GM18507 (cell line): ENCODE data around the gene GRIN2C.
"Not testable (repeated sequence)": the region's sequence is repeated elsewhere in the genome, so short reads cannot be mapped to it uniquely, and the experiment has no call there.

ENCODE experiments used
- DNase-seq: peaks from one replicate; pipeline ENCODE4 v3.0.0; 2011; ENCODE audit warnings: low read depth; ENCODE audit not compliant: insufficient read length; ENCODE audit errors: extremely low spot score
- FAIRE-seq: peaks from 2 replicates; lab custom pipeline; 2011; peaks lifted over from hg19 to GRCh38; lab: Jason Lieb, UNC

Gene GRIN2C

DNA sequence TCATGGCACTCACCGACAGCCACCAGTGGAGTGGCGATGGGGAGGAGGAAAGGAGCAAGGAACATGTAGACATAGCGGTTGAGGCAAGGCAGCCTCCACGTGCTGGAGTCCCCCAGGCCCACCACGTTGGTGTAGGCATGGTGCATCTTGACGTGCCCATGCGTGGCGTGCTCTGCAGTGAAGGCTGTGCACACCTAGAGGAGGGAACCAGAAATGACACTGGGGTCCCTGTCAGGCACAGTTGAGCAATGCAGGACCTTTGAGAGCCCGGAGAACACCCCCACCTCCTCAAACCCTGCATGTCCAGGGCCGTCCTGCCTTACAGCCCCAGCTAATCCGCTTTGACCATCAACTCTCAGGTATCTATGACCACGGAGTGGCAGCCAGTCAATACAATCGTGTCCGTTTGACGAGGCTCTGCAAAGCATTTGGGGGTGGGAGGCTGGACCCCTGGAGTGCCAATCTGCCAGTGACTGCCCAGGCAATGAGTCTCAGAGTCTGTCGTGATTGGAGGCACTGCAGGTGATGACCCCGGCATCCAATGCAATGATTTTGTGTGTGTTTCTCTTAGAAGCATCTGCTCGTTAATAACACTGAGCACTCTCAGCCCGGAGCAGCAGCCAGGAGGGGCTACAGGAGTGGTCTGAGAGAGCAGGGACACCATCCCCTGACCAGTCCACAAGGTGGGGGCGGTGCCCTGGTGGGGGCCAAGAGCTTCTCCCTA lies 23.0 kb upstream of the GRIN2C start:
- FAIRE-seq (no peak), DNase-seq (no peak)

DNA sequence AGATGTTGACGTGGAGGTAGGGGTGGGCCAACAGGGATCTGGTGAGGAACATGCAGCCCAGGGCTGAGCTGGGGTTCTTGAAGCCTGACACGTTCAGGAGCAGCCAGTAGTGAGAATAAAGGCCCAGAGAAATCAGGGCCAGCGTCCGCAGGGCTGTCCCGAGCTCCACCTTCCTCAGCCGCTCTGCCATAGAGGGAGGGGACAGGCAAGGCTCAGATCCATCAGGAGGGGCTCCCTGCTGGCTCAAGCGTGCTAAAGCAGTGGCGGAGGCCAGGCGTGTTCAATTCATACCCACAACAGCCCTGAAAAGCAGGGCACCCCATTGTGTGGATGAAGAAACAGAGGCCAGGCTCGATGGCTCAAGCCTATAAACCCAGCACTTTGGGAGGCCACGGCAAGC lies 21.4 kb upstream of the GRIN2C start:
- FAIRE-seq: no peak
- DNase-seq: no peak

DNA sequence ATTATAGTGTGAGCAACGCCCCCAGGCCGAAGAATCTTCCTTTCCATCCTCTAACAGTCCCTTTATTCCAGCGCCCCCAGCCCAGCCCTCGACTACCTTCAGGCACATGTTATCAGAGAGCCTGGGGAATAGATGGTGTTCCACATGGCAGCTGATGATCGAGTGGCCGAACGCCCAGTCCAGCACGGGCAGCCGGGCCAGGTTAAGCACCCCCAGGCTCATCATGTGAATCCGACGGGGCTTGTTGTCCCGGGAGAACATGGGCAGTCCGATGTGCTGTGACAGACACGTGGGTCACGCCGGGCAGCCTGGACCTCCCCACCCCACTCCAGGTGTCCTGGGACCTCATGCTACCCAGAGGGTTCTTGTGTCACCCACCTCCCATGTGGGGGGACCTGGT lies 19.6 kb upstream of the GRIN2C start:
- no peak for DNase-seq
- no peak for FAIRE-seq

DNA sequence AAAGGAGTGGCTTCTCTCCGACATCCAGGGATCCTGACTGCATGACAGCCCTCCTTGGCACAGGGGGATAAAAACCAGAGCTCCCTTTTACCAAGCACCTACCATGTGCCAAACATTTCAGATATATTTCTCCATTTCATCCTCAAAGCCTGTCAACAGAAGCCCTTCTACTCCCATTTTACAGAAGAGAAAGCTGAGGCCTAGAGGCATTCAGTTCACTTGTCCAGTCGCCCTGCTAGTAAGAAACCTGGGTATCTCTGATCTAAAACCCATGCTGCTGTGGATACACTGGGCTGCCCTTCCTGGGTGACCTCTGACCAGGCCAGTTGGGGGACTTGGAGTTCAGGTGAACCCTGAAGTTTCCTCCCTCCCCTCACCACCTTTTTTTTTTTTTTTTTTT lies 19.0 kb upstream of the GRIN2C start:
- DNase-seq (no peak), FAIRE-seq (no peak)

DNA sequence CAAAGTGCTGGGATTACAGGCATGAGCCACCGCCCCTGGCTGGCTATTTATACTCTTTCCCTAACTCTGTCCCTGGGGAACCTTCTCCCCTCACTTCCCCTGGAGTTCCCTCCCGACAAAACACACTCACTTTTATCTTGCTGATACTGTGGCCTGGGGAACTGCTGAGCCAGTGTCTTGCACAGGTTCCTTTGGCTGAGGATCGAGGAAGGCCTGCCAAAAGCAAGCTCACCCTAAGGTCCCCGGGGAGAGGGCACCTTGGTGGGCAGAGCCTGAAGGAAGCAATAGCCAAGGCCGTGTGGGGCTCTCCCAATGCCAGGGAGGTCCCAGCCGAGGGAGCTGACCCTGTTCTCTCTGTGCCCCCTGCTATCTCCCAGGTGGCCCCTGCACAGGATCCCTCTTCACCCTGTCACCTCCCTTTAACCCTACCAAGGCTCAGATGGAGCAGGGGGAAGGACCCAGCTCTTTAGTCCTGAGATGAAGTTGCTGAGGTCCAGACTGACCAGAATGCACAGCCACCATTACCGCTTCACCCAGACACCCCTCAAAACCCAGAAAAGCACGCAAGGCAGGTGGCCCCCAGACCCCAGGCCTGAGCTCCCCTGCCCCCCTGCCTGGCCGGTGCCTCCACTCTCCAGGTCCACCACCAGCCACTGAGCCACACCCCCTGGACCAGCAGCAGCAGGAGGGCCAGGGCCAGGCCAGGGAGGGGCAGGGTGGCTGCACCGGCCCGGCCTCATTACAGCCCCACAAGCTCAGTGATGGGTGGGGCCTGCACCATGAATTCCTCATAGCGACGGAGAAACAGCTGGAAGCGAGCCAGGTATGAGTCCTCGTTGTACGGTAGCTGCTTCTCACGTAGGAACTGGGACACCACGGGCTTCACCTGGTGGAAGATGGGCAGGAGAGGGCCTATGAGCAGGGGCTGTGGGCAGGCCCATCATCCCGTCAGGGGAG lies 18.2 kb upstream of the GRIN2C start:
- FAIRE-seq (no peak), DNase-seq (no peak)

DNA sequence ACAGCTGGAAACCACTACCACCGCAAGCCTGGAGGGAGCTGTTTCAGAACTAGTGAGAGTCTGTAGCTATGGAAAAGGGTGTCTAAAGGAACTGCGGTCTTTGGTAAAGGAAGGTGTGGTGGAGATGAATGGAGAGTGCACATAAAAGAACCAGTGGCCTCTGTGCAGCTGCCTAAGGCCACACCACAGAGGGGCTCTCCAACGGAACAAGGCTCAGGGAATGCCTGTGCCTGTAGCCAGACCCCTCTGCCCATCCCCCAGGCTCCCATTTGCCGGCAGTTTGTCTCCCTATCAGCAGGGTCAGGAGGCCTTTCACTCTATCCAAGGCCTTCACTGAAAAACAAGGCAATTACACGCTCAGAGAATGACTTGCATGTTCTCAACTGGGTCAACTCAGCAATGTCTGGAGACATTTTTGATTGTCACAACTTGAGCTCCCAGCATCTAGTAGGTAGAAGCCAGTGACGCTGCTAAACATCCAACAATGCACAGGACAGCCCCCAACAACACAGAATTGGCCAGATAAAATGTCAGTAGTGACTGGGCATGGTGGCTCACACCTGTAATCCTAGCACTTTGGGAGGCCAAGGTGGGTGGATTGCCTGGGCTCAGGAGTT lies 16.4 kb upstream of the GRIN2C start:
- DNase-seq (no peak), FAIRE-seq (no peak)

DNA sequence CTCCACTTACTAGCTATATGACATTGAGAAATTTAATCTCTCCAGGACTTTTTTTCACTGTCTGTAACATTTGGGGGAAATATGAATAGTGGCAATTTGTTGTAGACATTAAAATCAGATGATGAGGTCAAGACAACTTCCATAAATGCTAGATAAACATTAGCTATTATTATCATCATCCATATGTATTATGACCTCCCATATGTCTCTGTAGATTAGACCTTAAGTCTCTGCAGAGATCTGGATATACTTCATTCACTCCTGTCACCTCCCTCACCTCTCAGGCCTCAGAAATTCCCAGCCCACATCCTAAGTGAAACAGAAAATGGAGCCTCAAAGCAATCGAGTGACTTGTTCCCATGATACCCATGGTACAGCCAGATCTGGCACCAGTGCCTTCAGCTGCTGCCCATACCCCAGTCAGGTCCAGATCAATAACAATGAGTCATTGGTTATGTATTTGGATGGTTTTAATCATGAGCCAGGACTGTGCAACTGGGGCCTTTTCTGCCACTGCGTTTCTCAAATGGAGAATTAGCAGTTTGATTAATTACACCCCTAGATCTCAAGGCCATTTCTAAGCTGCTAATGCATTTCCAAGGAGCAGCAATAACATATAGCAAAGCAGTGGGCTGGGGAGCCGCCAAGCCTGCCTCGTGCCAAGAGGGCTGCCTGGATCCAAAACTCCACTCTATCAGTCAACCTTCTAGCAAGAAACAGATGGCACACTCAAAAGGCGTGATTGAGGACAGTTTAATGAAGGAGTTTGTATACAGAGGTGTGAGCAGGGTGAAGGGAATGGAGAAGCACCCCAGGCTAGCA lies 15.7 kb upstream of the GRIN2C start:
- DNase-seq (no peak), FAIRE-seq (no peak)

DNA sequence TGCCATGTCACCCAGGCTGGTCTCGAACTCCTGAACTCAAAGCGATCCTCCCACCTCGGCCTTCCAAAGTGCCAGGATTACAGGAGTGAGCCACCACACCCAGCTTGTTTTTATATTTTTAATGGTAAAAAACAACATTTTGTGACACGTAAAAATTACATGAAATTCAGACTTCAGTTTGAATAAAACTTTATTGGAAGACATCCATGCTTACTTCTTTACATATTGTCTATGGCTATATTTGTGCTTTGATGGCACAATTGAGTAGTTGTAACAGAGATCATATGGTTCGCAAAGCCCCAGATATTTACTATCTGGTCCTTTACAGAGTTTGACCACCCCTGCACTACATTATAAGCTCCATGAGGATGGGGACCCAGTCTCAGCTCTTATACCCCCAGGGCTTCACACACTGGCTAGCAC lies 14.9 kb upstream of the GRIN2C start:
- DNase-seq (no peak), FAIRE-seq (no peak)

DNA sequence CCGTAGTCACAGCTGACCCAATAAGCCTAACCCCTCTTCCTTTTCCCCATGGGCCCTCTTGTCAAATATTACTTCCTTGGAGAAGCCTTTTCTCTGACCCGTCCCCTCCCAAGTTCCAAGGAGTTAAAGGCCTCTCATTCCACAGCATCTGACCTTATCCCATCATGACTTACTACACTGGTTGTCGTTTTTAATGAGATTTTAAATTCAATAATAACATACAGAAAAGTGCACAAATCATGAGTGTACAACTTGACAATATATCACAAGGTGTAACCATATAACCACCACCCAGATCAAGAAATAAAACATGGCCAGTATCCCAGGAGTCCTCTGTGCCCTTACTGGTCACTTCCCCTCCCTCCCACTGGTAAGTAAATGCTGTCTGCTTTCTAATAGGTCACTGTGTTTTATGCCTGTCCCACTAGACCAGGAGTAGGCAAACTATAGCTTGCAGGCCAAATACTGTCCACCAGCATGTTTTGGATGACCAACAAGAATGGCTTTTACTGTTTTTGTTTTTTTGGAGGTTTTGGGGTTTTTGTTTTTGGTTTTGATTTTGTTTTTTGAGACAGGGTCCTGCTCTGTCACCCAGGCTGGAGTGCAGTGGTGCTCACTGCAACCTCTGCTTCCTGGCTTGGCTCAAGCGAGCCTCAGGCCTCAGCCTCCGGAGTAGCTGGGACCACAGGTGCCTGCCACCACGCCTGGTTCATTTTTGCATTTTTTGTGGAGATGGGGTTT lies 14.4 kb upstream of the GRIN2C start:
- DNase-seq (no peak), FAIRE-seq (no peak)

DNA sequence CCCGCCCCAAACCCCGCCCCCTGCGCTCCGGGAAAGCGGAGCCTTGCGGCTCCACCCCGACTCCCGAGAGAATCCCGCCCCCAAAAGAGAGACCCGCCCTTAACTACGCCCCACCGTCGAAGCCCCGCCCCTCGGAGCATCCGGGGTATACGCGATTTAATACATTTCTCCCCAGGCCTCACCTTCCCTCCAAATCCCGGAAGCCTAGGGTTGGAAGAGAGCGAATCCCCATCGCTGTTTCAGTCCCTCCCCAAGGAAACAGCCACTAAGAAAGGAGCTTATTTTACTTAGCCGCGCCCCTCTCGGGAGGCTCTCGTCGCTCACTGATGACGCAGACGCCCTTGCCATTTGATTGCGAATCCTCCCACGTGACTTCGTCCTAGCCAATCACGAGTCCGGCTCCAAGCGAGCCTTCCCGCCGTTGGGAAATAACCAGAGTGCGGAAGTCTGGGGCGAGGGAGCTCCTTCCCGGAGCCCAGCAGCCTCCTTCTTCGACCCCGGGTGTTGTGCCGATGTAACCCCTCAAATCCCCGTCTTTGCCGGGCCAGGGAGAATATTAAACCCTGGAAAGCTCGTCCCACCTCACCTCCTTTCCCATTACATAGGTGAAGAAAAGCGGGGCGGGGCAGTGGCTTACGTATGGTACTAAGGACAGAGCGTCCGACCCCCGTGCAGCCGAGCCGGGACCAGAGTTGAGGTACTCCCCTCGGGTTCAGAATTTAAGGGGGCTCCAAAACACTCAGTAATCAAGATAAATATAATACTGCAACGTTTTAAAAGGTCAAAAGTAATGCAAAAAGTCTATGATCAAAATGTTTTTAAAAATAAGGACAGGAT lies 13.6 kb upstream of the GRIN2C start:
- FAIRE-seq (peak; percentile 98), DNase-seq (peak; percentile 98)

DNA sequence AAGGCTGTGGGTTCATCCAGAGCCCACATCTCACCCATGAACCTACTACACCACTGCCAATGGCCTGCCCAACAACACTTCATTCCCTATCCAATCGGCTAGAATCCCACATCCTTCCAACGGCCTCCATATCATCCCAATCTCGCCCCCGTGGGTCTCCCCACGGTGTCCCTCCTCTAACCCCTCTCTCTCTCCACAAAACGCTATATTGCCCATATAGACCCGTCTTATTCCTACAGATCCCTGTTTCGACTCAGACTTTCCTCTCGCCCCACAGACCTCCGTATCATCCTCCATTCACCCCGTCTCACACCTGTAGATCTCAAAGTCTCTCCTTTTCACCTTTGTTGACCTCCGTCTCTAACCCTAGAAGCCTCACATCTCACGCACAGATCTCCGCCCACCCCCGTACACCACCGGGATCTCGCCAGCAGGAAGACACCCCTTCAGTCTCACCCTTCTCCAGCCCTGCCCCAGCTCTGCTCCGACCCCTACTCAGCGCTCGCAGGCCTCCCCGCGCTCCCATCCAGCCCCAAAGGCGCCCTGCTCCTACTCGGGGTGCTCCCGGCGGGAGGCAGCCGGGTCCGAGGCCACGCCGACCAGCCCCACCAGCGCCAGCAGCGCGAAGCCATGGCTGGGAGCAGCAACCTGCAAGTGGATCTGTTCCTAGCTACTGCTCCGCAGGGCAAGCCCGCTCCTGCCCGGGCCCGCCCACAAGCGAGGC lies 12.8 kb upstream of the GRIN2C start, which contains the start of gene FDXR:
TSS of gene FDXR (minus strand) at position 682 of the 724 bp plus-strand sequence. CDS start at position 632, 50 bp downstream.
- FAIRE-seq (no peak), DNase-seq (no peak)

DNA sequence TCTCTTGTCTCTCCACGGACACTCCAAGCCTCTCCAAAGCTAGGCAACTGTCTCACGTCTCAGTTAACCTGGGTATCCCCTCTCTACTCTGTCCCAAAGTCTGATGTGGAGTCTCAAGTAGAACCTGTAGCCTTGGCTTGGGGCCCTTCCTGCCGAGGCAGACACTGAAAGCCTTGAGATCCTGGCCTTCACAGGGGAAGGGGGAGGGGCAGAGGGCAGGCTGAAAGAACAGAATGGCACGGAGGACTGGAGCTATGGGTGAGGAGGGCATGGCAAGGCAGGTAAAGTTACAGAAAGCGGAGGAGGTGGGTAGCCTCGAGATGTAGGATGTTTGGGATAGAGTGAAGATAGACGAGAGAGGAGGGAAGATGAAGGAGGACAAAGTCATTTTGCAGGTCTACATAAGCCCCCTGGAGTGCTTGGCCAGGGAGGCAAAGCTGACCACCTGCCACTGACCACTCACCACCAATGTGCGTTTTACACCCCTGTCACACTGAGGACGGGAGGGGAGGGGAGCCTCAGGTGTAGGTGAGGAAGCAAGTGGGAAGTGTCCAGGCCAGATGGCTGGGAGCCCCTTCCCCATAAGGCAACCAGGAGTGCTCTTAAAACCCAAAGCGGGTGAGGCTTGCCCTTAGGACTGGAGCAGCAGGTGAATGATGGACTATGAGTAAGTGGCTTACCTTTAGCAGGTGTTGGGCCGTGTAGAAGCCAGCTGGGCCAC lies 11.8 kb upstream of the GRIN2C start:
- no peak for DNase-seq
- no peak for FAIRE-seq

DNA sequence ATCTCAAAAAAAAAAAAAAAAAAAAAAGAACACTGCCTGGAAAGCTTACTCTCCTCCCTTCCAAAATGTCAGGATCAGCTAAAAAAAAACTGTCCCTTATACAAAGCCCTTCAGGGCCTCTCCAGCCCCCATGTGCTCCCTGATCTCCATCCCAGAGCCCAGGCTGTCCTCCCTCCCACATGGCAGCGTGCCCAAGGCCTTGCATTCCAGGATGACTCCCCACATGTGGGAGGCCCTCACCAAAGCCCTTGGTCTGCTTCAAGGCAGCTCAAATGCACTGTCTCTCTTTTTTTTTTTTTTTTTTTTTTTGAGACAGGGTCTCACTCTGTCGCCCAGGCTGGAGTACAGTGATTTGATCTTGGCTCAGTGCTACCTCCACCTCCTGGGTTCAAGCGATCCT lies 10.8 kb upstream of the GRIN2C start:
- FAIRE-seq (no peak), DNase-seq (no peak)

DNA sequence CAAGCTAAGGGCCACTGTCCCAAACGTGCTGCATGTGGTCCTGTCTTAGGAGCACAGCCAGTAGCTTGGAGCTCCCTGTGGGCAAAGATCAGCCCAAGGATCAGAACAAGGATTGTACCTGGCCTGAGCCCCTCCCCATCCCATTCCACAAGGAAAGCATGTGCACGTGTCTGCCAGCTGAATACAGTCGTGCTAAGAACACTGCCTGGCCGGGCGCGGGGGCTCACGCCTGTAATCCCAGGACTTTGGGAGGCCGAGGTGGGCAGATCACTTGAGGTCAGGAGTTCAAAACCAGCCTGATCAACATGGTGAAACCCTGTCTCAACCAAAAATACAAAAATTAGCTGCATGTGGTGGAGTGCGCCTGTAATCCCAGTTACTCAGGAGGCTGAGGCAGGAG lies 10.3 kb upstream of the GRIN2C start:
- FAIRE-seq, DNase-seq: not testable (repeated sequence)

DNA sequence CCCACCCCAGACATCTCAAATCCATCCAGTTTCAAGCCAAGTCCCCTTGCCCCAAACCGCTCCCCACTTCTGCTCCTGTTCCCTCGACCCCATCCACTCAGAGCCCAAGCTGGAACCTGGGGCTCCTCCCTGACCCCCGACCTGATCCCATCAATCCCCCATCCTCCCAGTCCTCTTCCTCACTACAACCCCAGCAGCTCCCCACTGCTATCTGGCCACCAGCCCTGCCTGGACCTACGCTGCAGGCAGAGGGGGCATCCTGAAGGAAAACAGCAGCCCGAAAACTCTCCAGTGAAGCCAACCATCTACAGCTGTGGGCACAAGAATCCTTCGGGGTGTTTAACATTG lies 9.2 kb upstream of the GRIN2C start:
- DNase-seq: no peak
- no peak for FAIRE-seq

DNA sequence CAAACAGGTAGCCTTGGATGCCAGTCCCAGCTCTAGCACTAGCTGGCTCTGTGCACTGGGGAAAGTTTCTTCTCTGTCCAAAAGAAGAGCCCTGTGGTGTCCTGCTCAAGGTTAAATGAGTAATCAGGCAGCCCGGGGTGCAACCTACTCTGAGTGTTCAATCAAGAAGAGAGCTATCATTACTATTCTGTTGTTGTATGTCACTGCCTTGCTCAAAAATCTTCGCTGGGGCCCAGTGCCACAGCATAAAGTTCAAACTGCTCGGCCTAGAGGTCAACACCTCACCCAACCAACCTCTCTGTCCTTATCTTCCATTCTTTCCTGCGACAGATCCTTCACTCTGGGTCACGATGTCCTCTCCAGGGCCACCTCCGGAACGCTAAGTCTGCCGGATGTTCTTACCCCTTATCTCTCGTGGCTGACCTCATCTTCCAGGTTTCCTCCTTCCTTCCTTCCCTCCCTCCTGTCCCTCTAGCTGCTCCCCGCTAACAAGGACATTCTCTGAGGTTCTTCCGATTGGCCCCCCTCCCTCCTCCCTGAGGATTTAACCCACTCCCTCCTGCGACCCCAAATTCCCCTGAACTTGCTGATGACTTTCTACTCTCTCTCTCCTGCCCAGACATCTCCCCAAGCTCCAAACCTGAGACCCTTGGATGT lies 8.7 kb upstream of the GRIN2C start:
- DNase-seq: no peak
- FAIRE-seq: no peak
